HepG2 (cell line): ENCODE measurements around the gene BOLA2B. TPM values are rescaled to one million over a fixed set of nuclear protein-coding genes. Genes with fewer than 3 reads are reported as not detected.
A peak's percentile ranks its signal among the peaks of the same experiment; 100 is the strongest.

Source experiments
- ARID2 ChIP-seq: sonication (generic); formaldehyde crosslinking; IDR thresholded peaks from 2 replicates; pipeline ENCODE4 v1.8.1; 2022; ENCODE audit warnings: mild to moderate bottlenecking, missing genetic modification reagents, borderline replicate concordance
- BCL3 ChIP-seq: sonication (generic); formaldehyde crosslinking; IDR thresholded peaks from 2 replicates; pipeline ENCODE4 v1.5.1; 2020; ENCODE audit warnings: mild to moderate bottlenecking, missing genetic modification reagents, moderate library complexity
- BRD4 ChIP-seq: sonication (generic); formaldehyde crosslinking; IDR thresholded peaks from 2 replicates; pipeline ENCODE4 v1.4.0; 2020; ENCODE audit warnings: missing genetic modification reagents
- CREB3 ChIP-seq: sonication (generic); formaldehyde crosslinking; IDR thresholded peaks from 2 replicates; pipeline ENCODE4 v1.5.0; 2020; ENCODE audit warnings: missing genetic modification reagents
- GATAD1 ChIP-seq: IDR thresholded peaks from 2 replicates; pipeline ENCODE4 v1.6.1; 2016; ENCODE audit warnings: missing genetic modification reagents, missing compliant biosample characterization
- HCFC1 ChIP-seq: fragments of 150-350 bp; IDR thresholded peaks from 2 replicates; pipeline ENCODE4 v1.6.1; 2014; ENCODE audit warnings: low read depth, low read length
- KMT2B ChIP-seq: IDR thresholded peaks from 2 replicates; pipeline ENCODE4 v1.6.1; 2016; ENCODE audit warnings: missing genetic modification reagents, missing compliant biosample characterization
- MAFG ChIP-seq: sonication (generic); formaldehyde crosslinking; IDR thresholded peaks from 2 replicates; pipeline ENCODE4 v1.5.1; 2020; ENCODE audit warnings: mild to moderate bottlenecking, missing genetic modification reagents
- PRMT3 ChIP-seq: sonication (generic); formaldehyde crosslinking; IDR thresholded peaks from 2 replicates; pipeline ENCODE4 v1.8.1; 2022; ENCODE audit warnings: low read depth, mild to moderate bottlenecking, moderate library complexity, missing genetic modification reagents, borderline replicate concordance
- RBAK ChIP-seq: sonication (generic); formaldehyde crosslinking; IDR thresholded peaks from 2 replicates; pipeline ENCODE4 v1.5.1; 2020; ENCODE audit warnings: mild to moderate bottlenecking, missing genetic modification reagents
- SAP130 ChIP-seq: IDR thresholded peaks from 2 replicates; pipeline ENCODE4 v1.6.1; 2016; ENCODE audit warnings: low read depth
- TFDP2 ChIP-seq: sonication (generic); formaldehyde crosslinking; IDR thresholded peaks from 2 replicates; pipeline ENCODE4 v1.4.0; 2020; ENCODE audit warnings: missing genetic modification reagents
- ZBTB4 ChIP-seq: sonication (generic); formaldehyde crosslinking; IDR thresholded peaks from 2 replicates; pipeline ENCODE4 v1.4.0; 2020; ENCODE audit warnings: missing genetic modification reagents, mild to moderate bottlenecking, borderline replicate concordance
- ZFP90 ChIP-seq: sonication (generic); formaldehyde crosslinking; IDR thresholded peaks from 2 replicates; pipeline ENCODE4 v1.8.0; 2022; ENCODE audit warnings: missing genetic modification reagents, mild to moderate bottlenecking, inconsistent platforms, borderline replicate concordance
- ZNF326 ChIP-seq: sonication (generic); formaldehyde crosslinking; IDR thresholded peaks from 2 replicates; pipeline ENCODE4 v1.4.0; 2020; ENCODE audit warnings: missing genetic modification reagents, borderline replicate concordance
- polyA plus RNA-seq, 8 experiments: library from polyadenylated mRNA; depleted of rRNA in 3 of 8; stranded (reverse) in 7 of 8; unstranded in 1 of 8; fragments of >200 nt; fragmentation: Illumina TruSeq in 4 of 8; extraction: Trizol in 4 of 8; gene quantifications; 2 replicates each; pipeline versions ENCODE4 v1.2.1 to v1.2.3, GENCODE V29; 2011 to 2016; ENCODE audit warnings: low read depth in 4 of 8, missing spikeins in 1 of 8, mixed read lengths in 1 of 8; ENCODE audit not compliant: insufficient read depth in 1 of 8
- total RNA-seq, 5 experiments: library from RNA; depleted of rRNA; stranded (reverse); fragments of >200 nt; fragmentation: Illumina TruSeq; extraction: Trizol; gene quantifications; 2 replicates each; pipeline ENCODE4 v1.2.3, GENCODE V29; 2016; ENCODE audit warnings: low read depth in 1 of 5
- TF ChIP-seq, protein P1 (sequence below): IDR thresholded peaks from 2 replicates; pipeline ENCODE4 v1.6.1; 2018; ENCODE audit warnings: missing genetic modification reagents
- TF ChIP-seq, protein P2 (sequence below): sonication (generic); formaldehyde crosslinking; IDR thresholded peaks from 2 replicates; pipeline ENCODE4 v1.4.0; 2020; ENCODE audit warnings: missing genetic modification reagents, borderline replicate concordance
- TF ChIP-seq, protein P3 (sequence below): sonication (generic); formaldehyde crosslinking; IDR thresholded peaks from 2 replicates; pipeline ENCODE4 v1.5.0; 2020; ENCODE audit warnings: missing genetic modification reagents

The BOLA2B gene
- total and polyA plus RNA-seq, 2 of the 13 experiments (the other 11 are each of a cell fraction or from before 2014, with no cell fraction given) = 63.8 to 295 TPM

DNA sequence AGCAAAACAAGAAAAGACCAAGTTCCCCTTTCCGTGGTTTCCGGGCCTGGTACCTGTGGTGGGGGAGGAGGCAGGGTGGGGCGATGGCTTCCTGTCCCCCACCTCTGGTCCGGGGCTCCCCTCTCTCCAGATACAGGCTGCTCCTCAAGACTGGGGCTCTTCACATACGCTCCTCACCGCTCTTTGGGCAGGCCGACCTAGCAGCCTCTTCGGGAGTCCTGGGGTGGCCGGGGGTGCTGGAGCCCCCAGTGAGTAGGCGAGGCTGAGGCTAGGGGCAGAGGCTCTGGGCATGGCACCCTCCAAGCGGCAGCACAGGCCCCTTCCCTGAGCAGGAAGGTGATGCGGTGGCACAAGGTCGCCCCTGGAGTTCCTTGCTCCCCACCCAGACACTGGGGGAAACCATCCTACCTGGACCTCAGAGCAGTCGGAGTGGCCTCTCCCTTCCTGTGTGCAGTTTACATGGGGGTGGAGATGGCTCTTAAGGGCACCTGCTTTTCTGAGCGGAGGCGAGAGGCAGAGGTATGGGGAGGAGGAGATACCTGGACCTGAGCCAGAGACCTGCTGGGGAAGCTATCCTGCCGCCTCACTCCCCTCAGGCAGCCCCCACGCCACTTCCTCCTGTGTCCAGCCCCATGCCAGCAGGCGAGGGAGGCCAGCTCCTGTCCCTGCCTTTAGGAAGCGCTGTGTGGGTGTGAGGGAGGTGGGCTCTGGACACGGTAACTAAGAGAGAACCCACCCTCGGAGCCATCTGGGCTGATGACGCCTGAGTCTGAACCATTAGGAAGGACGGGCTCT lies 9.2 kb downstream of the BOLA2B start (continued):
- TF ChIP-seq, protein P1, sequence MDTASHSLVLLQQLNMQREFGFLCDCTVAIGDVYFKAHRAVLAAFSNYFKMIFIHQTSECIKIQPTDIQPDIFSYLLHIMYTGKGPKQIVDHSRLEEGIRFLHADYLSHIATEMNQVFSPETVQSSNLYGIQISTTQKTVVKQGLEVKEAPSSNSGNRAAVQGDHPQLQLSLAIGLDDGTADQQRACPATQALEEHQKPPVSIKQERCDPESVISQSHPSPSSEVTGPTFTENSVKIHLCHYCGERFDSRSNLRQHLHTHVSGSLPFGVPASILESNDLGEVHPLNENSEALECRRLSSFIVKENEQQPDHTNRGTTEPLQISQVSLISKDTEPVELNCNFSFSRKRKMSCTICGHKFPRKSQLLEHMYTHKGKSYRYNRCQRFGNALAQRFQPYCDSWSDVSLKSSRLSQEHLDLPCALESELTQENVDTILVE (CRISPR knock-in tag) = no peak
- TF ChIP-seq CREB3 (CRISPR knock-in tag) (no peak), GATAD1 (no peak), BRD4 (CRISPR knock-in tag) (no peak), BCL3 (CRISPR knock-in tag) (no peak), PRMT3 (CRISPR knock-in tag) (no peak), SAP130 (CRISPR knock-in tag) (0 out of 2 replicates have a peak, but pooled peaks have one; percentile 12), HCFC1 (no peak), RBAK (CRISPR knock-in tag) (no peak), TFDP2 (CRISPR knock-in tag) (no peak), ZNF326 (CRISPR knock-in tag) (no peak), ARID2 (CRISPR knock-in tag) (no peak), MAFG (no peak), KMT2B (no peak), ZFP90 (CRISPR knock-in tag) (no peak), ZBTB4 (no peak)
- TF ChIP-seq, protein P2, sequence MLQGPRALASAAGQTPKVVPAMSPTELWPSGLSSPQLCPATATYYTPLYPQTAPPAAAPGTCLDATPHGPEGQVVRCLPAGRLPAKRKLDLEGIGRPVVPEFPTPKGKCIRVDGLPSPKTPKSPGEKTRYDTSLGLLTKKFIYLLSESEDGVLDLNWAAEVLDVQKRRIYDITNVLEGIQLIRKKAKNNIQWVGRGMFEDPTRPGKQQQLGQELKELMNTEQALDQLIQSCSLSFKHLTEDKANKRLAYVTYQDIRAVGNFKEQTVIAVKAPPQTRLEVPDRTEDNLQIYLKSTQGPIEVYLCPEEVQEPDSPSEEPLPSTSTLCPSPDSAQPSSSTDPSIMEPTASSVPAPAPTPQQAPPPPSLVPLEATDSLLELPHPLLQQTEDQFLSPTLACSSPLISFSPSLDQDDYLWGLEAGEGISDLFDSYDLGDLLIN (CRISPR knock-in tag) = no peak
- TF ChIP-seq, protein P3, sequence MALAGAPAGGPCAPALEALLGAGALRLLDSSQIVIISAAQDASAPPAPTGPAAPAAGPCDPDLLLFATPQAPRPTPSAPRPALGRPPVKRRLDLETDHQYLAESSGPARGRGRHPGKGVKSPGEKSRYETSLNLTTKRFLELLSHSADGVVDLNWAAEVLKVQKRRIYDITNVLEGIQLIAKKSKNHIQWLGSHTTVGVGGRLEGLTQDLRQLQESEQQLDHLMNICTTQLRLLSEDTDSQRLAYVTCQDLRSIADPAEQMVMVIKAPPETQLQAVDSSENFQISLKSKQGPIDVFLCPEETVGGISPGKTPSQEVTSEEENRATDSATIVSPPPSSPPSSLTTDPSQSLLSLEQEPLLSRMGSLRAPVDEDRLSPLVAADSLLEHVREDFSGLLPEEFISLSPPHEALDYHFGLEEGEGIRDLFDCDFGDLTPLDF = no peak
